ENCODE measurements around the gene PLXNB3.
"Not testable (repeated sequence)": the region's sequence is repeated elsewhere in the genome, so short reads cannot be mapped to it uniquely, and the experiment has no call there.

The PLXNB3 gene

DNA sequence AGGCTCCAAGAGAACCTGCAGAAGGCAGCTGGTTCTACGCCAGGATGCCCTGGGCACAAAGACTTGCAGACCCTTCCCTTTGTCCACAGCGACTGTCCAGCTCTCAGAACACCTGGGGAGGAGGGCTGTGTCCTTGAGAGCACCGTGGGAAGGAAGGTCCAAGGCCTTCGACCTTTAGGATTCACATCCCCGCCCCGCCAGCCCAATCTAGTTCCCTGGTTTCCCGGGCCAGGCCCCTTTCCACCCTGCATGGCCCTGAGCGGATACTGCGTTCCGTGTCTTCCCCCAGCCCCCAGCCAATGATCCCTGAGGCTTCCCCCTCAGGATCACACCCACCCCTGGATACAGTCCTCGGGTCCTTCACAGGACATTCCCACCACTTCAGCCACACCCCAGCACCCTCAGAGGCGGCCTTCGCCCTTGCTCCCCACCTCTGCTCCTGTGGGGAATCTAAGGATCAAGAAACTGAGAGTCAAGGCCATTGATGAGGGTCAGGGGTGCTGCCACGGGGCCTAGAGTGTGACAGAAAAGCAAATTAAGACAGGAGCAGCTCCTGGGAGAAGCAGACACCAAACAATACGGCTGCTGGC lies 30.3 kb upstream of the PLXNB3 start:
- no peak for DNase-seq (ENCODE audit: low spot score)

- DNase-seq (ENCODE audit: low spot score), result no peak
These were observed 29.2 kb upstream of the PLXNB3 start for GRCh38 chrX:153734871-153735270.

DNA sequence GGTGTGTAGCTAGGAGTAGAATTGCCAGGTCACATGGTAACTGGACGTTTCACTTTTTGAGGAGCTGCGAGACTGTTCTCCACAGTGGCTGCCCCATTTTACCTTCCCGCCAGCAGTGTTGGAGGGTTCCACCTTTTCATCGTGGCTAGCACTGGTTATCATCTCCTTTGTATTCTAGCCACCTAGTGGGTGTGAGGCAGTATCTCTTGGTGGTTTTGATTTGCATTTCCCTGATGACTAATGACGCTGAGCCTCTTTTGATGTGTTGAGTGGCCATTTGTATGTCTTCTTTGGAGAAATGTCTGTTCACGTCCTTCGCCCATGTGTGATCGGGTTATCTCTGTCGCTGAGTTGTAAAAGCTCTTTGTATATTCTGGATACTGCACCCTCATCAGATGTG lies 28.8 kb upstream of the PLXNB3 start:
- DNase-seq (ENCODE audit: low spot score), result no peak

DNA sequence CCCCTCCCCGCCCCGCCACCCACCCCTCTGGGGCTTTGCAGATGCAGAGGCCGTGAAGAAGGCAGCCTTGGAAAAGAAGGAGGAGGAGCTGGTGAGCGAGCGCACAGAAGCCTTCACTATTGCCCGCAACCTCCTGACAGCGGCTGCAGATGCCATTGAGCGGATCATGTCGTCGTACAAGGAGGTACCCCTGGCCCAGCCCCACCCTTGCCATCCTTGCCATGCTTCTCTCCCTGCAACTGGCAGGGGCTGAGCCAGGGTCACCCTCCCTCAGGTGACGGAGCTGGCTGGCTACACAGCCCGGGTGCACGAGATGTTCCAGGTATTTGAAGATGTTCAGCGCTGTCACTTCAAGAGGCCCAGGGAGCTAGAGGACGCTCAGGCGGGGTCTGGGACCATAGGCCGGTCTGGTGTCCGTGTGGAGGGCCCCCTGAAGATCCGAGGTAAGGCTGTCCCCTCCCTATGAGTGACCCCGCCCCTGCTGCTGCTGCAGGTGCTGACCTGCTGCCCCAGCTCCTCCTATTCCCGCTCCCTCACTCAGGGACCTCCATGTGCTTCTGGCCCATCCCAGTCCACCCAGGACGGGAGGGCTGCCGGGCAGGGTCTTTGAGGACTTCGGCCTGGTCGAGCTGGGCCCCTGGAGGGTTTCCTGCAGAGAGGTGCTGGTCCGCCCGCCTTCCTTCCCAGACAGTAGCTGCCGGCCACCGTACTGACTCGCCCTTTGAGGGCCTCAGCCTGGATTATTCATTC lies 27.8 kb upstream of the PLXNB3 start:
- DNase-seq (ENCODE audit: low spot score), result no peak

DNA sequence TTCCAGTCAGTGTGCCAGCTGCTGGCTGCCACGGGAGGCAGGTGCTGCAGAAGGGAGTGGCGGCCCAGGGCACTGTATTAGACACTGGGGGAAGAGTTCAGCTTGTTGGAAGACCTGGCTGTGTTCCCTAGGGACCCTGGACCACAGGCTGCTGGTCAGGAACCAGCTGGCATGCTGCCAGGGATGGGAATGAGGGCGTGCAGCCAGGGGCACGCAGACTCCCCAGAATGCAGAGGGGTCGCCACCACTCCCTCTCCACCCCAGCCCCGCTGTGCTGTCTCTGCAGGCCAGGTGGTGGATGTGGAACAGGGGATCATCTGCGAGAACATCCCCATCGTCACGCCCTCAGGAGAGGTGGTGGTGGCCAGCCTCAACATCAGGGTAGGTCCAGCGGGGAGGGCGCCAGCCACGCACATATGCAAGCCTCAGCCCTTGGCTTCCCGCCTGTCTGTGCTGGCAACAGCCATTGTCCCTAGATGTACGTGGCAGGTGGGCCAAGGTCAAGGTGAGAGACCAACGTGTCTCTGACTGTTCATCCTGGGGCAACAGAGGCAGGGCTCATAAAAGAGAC lies 27.1 kb upstream of the PLXNB3 start:
- DNase-seq (ENCODE audit: low spot score), result no peak

DNA sequence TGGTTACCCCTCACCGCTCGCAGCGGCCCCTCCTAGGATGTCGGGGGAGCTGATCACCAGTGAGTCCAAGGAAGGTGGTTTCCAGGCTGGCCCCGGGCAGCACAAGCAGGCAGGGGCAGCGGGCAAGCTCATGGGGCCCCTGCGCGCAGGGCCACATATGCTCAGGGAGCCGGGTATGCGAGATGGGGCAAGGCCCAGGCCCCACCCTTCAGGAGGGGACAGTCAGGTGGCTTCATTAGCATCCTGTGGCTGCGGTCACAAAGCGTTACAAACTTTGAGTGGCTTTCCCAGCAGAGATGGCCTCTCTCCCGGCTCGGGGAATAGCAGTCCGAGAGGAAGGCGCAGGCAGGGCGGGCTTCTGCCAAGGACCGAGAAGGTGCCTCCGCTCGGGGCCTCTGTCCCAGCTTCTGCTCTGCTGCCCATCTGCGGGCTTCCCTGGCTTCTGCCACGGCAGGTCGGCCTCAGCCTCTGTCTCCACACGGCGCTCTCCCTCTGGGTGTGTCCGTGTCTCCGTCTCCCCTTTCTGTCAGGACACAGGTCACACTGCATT lies 25.9 kb upstream of the PLXNB3 start:
- no peak for DNase-seq (ENCODE audit: low spot score)

- no peak for DNase-seq (ENCODE audit: low spot score)
These were observed 24.1 kb upstream of the PLXNB3 start for GRCh38 chrX:153739754-153740486.

- DNase-seq (ENCODE audit: low spot score), result no peak
These were observed 23.3 kb upstream of the PLXNB3 start for GRCh38 chrX:153740631-153741222.

- DNase-seq (ENCODE audit: low spot score), result no peak
These were observed 22.6 kb upstream of the PLXNB3 start for GRCh38 chrX:153741446-153741845.

- DNase-seq (ENCODE audit: low spot score), result not testable (repeated sequence)
These were observed 21.9 kb upstream of the PLXNB3 start for GRCh38 chrX:153742111-153742510.

DNA sequence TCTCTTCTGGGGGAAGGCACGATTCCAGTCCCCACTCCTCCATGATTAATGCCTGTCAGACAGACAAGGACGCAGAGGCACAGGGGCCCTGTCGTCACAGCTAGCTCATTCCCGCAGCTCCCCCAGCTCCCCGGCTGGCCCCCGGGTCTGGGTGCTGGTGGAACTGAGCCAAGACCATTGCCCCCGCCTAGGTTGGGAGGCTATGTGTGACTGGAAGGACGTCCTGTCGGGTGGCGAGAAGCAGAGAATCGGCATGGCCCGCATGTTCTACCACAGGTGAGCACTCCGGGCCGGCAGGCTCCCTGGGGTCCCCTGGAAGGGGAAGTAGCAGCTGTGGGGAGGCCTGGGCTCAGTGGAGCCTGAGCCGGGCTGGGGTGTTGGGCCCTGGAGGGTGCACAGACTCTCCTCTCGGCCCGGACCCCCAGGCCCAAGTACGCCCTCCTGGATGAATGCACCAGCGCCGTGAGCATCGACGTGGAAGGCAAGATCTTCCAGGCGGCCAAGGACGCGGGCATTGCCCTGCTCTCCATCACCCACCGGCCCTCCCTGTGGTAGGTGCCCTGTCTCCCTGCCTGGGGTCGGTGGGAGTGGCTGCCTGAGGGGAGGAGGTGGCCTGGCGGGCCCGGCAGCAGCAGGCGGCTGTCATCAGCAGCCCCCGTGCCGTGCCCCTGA lies 21.1 kb upstream of the PLXNB3 start:
- not testable (repeated sequence) for DNase-seq (ENCODE audit: low spot score)

DNA sequence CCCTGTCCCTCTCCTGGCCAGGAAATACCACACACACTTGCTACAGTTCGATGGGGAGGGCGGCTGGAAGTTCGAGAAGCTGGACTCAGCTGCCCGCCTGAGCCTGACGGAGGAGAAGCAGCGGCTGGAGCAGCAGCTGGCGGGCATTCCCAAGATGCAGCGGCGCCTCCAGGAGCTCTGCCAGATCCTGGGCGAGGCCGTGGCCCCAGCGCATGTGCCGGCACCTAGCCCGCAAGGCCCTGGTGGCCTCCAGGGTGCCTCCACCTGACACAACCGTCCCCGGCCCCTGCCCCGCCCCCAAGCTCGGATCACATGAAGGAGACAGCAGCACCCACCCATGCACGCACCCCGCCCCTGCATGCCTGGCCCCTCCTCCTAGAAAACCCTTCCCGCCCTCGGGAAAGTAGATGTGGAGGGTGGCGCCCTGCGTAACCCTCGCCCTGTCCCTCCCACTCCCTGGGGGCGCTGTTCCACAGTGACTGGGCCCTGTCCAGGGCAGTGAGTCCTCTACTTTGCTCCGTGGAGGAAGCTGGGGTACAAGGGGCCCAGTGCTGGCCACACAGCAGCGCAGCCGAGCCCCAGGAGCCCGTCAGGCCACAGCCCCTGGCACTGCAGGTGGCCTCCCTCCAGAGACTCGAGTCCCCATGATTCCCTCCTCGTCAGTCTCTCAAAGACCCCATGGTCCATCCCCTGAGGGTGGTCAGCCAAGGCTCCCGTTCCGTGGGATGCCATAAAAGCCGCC lies 20.4 kb upstream of the PLXNB3 start:
- peak; percentile 30 for DNase-seq (ENCODE audit: low spot score)

DNA sequence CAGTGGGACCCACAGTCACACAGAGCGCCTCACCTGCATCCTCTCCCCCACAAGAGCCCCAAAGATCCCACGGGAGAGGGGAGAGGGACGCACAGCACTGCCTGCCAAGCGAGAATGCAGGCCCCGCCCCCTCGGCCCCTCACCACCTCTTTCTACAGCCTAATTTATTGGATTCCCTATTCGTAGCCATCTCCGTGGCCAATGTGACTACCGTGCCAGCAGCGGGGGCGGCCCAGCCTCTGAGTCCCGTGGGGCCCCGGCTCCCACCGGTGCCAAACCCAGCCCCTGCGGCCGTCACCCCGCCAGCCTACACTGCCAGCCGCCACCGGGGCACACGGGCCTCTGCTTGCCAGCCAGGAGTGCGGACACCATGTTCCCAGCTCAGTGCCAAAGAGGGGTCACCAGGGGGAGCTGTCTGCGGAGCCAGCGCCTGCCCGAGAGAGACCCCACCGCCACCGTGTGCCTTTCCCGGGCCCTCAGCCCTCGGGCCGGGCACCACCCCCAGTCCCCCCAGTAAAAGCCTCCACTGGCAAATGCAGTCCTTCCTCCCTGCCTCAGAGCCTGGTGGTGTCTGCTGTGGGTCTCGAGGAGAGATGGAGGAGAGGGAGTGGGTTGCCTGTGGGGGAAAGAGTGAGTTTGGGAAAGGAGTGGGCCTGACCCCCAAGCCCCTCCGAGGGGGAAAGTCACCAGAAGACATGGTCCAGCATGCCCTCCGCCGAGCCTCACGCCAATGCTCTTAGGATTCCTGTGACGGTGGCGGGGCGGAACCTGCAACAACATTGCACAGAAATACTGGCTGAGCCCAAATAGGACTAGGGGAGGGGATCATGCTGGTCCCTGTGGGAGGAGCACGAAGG lies 19.6 kb upstream of the PLXNB3 start:
- no peak for DNase-seq (ENCODE audit: low spot score)

DNA sequence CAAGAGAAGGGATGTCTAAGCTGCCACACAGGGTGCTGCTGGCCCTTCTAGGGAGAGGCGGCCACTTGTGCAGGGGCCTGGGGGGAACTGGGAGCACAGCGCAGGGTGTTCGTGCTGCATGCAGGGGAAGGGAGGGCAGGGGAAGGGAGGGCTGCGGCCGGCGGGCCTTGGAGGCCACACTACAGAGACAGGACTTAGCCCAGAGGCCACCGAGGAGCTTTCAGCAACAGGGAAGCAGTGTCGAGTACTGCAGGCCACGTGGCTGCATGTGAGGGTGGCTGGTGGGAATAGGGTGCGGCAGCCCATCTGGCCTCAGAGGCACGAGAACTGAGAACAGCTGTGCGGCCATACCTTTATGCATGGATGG lies 19.0 kb upstream of the PLXNB3 start:
- DNase-seq (ENCODE audit: low spot score), result not testable (repeated sequence)

- DNase-seq (ENCODE audit: low spot score), result no peak
These were observed 17.7 kb upstream of the PLXNB3 start for GRCh38 chrX:153746359-153746758.

- not testable (repeated sequence) for DNase-seq (ENCODE audit: low spot score)
These were observed 17.1 kb upstream of the PLXNB3 start for GRCh38 chrX:153746991-153747390.

DNA sequence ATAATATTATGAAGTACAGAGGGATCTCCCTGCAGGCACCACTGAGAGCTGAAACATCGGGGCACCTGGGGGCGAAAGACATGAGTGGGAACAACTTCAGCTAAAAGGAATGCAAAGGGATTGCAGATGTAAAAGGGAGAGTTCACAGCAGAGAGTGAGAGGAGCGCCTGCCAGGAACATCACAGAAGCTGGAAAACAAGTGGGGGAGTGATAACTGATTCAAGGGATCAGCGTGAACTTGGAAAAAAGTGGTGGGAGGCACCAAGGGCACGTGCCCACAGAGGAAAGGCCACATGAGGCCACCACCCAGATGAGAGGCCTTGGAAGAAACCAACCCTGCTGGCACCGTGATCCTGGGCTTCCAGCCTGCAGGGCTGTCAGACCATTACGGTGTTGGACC lies 15.0 kb upstream of the PLXNB3 start:
- DNase-seq (ENCODE audit: low spot score), result not testable (repeated sequence)

GRCh38 chrX:153750127-153750774 lies 13.8 kb upstream of the PLXNB3 start:
- DNase-seq (ENCODE audit: low spot score), result no peak

DNA sequence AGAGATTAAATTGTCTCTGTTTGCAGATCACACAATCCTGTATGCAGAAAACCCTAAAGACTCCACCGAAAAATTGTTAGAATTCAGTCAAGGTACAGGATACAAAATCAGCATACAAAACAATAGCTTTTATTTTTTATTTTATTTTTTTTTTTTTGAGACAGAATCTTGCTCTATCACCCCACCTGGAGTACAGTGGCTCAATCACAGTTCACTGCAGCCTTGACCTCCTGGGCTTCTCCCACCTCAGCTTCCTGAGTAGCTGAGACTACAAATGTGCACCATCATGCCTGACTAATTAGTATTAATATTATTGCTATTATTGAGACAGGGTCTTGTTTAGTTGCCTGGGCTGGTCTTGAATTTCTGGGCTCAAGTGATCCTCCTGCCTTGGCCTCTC lies 8.9 kb upstream of the PLXNB3 start:
- DNase-seq (ENCODE audit: low spot score), result no peak

All from GM03348 (cell line).